Endothelial cell of umbilical vein (primary cell): ENCODE measurements around the gene PPY. TPM values are rescaled to one million over a fixed set of nuclear protein-coding genes. Genes with fewer than 3 reads are reported as not detected.

Experiments used
- BruUV-seq: library from RNA; stranded (reverse); fragments of 400-500 nt; replicated peaks from 2 replicates; lab custom pipeline; 2021; lab: Mats Ljungman, UMichigan
- CTCF ChIA-PET: fragments of 300-600, 350-600 bp; sonication (Branson Sonifier 250); formaldehyde crosslinking; loops from one replicate; lab custom pipeline; 2021; ENCODE audit warnings: antibody characterized with exemption, inconsistent platforms; lab: Charles Lee
- POLR2A ChIA-PET: fragments of 300-600, 350-600 bp; sonication (Branson Sonifier 250); formaldehyde crosslinking; loops from one replicate; lab custom pipeline; 2021; ENCODE audit warnings: antibody characterized with exemption, inconsistent platforms; lab: Charles Lee
- DNase-seq: peaks from one replicate; pipeline ENCODE4 v3.0.0-alpha.2; 2011; ENCODE audit warnings: low read depth, low spot score
- FAIRE-seq: peaks from 2 replicates; lab custom pipeline; 2011; peaks lifted over from hg19 to GRCh38; lab: Jason Lieb, UNC
- H2AFZ ChIP-seq: 2 replicates; pipeline ENCODE4 v1.6.0; 2012; ENCODE audit warnings: low read depth, low read length, control low read depth, inconsistent platforms
- H3K27ac ChIP-seq: 2 replicates; pipeline ENCODE4 v1.5.1; 2011; ENCODE audit warnings: low read depth, mild to moderate bottlenecking, control low read depth, low read length, moderate library complexity; ENCODE audit not compliant: insufficient read depth
- H3K27me3 ChIP-seq, 2 experiments: 2 replicates each; pipeline versions ENCODE4 v1.6.0 to v1.6.1; 2011; ENCODE audit warnings: low read length in 2 of 2, mixed read lengths in 1 of 2; ENCODE audit not compliant: control insufficient read depth in 2 of 2, insufficient read depth in 2 of 2
- H3K36me3 ChIP-seq, 2 experiments: 2 replicates in 1 of 2; 3 replicates in 1 of 2; pipeline ENCODE4 v1.5.1; 2011; ENCODE audit warnings: low read length in 2 of 2, mild to moderate bottlenecking in 1 of 2, moderate library complexity in 1 of 2; ENCODE audit not compliant: control insufficient read depth in 2 of 2, insufficient read depth in 2 of 2; ENCODE audit errors: extremely low read depth in 1 of 2
- H3K4me1 ChIP-seq: 3 replicates; pipeline ENCODE4 v1.5.1; 2011; ENCODE audit warnings: mild to moderate bottlenecking, low read length; ENCODE audit not compliant: control insufficient read depth, insufficient read depth; ENCODE audit errors: extremely low read depth
- H3K4me2 ChIP-seq: 2 replicates; pipeline ENCODE4 v1.6.1; 2011; ENCODE audit warnings: low read length, control low read depth, mixed read lengths; ENCODE audit not compliant: insufficient read depth
- H3K4me3 ChIP-seq, 3 experiments: fragments of 200-600 bp in 1 of 3; sonication (generic), shearing (Covaris generic) in 1 of 3; replicated peaks in 1 of 3; 2 replicates each; pipeline ENCODE4 v1.5.1; 2011 to 2016; ENCODE audit warnings: control low read depth in 3 of 3, low read length in 3 of 3, mild to moderate bottlenecking in 2 of 3, inconsistent platforms in 1 of 3, low read depth in 1 of 3, moderate library complexity in 1 of 3; ENCODE audit not compliant: insufficient read depth in 1 of 3
- H3K79me2 ChIP-seq: 2 replicates; pipeline ENCODE4 v1.6.0; 2012; ENCODE audit warnings: low read length, inconsistent platforms; ENCODE audit not compliant: control insufficient read depth, insufficient read depth
- H3K9ac ChIP-seq: replicated peaks from 2 replicates; pipeline ENCODE3; 2011; ENCODE audit warnings: low read length, control low read depth; ENCODE audit not compliant: insufficient read depth; ENCODE audit errors: extremely low read depth
- H3K9me1 ChIP-seq: replicated peaks from 3 replicates; pipeline ENCODE4 v1.6.0; 2011; ENCODE audit warnings: mild to moderate bottlenecking, low read length; ENCODE audit not compliant: control insufficient read depth, insufficient read depth; ENCODE audit errors: extremely low read depth
- H3K9me3 ChIP-seq: replicated peaks from 2 replicates; pipeline ENCODE4 v1.5.1; 2012; ENCODE audit warnings: low read length, inconsistent platforms; ENCODE audit not compliant: control insufficient read depth, insufficient read depth
- H4K20me1 ChIP-seq: replicated peaks from 2 replicates; pipeline ENCODE3; 2011; ENCODE audit warnings: mild to moderate bottlenecking, low read length; ENCODE audit not compliant: control insufficient read depth, insufficient read depth; ENCODE audit errors: extremely low read depth
- CTCF ChIP-seq, 2 donors: IDR thresholded peaks; 1 replicate in 1 of 2; 2 replicates in 1 of 2; pipeline ENCODE4 v1.5.1; 2011; ENCODE audit warnings: low read length in 2 of 2, mild to moderate bottlenecking in 2 of 2, moderate library complexity in 2 of 2, control low read depth in 1 of 2, inconsistent platforms in 1 of 2, low read depth in 1 of 2; ENCODE audit not compliant: insufficient read depth in 1 of 2; ENCODE audit errors: extremely low read depth in 1 of 2
- EZH2 ChIP-seq: IDR thresholded peaks from 2 replicates; pipeline ENCODE4 v1.6.1; 2012; ENCODE audit warnings: borderline replicate concordance, low read depth, mild to moderate bottlenecking, moderate library complexity, low read length, inconsistent platforms; ENCODE audit not compliant: severe bottlenecking
- FOS ChIP-seq: IDR thresholded peaks from 2 replicates; pipeline ENCODE4 v1.6.1; 2011; ENCODE audit warnings: mild to moderate bottlenecking, low read length, moderate library complexity, borderline replicate concordance; ENCODE audit not compliant: insufficient read depth
- GATA2 ChIP-seq: IDR thresholded peaks from 2 replicates; pipeline ENCODE4 v1.7.0; 2011; ENCODE audit warnings: low read depth, mild to moderate bottlenecking, moderate library complexity, mixed read lengths, low read length; ENCODE audit not compliant: insufficient read length, insufficient read depth
- JUN ChIP-seq: IDR thresholded peaks from 2 replicates; pipeline ENCODE4 v1.6.1; 2011; ENCODE audit warnings: borderline replicate concordance, low read depth; ENCODE audit not compliant: insufficient read length, insufficient read depth
- MAX ChIP-seq: IDR thresholded peaks from 2 replicates; pipeline ENCODE4 v1.6.1; 2011; ENCODE audit not compliant: insufficient read depth, insufficient read length
- MYC ChIP-seq: IDR thresholded peaks from one replicate; pipeline ENCODE4 v1.6.1; 2011; ENCODE audit warnings: mild to moderate bottlenecking, low read depth, low read length
- POLR2A ChIP-seq: IDR thresholded peaks from 2 replicates; pipeline ENCODE4 v1.6.1; 2012; ENCODE audit warnings: low read depth, mild to moderate bottlenecking, control low read depth, low read length
- POLR2AphosphoS5 ChIP-seq: IDR thresholded peaks from 2 replicates; pipeline ENCODE4 v1.6.1; 2012; ENCODE audit warnings: low read depth, mild to moderate bottlenecking, control low read depth, low read length, moderate library complexity; ENCODE audit not compliant: insufficient read depth
- dilution Hi-C: fragments of 300-500 bp; cut with MboI; formaldehyde crosslinking; loops from one replicate; pipeline ENCODE4 v1.15.0; 2019; ENCODE audit warnings: low sequenced_read_pairs; ENCODE audit not compliant: extremely low pct_ligation_motif_present
- intact Hi-C: fragments of 100-400 bp; cut with micrococcal nuclease; formaldehyde crosslinking; loops from one replicate; pipeline ENCODE4 v1.10.0; 2022
- polyA plus RNA-seq, 4 experiments: library from polyadenylated mRNA; depleted of rRNA in 3 of 4; stranded (reverse) in 3 of 4; unstranded in 1 of 4; fragments of >200 nt; gene quantifications; 2 replicates each; pipeline versions ENCODE4 v1.2.1 to v1.2.3, GENCODE V29; 2011 to 2012; ENCODE audit warnings: missing spikeins in 1 of 4
- total RNA-seq: library from RNA; stranded (reverse); gene quantifications from 2 replicates; pipeline ENCODE4 v1.2.3, GENCODE V29; 2021

The PPY gene
- total and polyA plus RNA-seq, 2 donors (not counting 3 experiments of a cell fraction or from before 2014, with no cell fraction given), result not detected

- DNase-seq (no peak), FAIRE-seq (no peak)
- Histone ChIP-seq H3K4me1 (peaks cover 2% of the 10 kb centered on the region), H3K27ac (no peak within 1 kb of the TSS), H2AFZ (no peak within 1 kb of the TSS), H3K36me3 (no peaks in the 10 kb centered on the region), H3K9me1 (no peaks in the 10 kb centered on the region), H3K9ac (no peak within 1 kb of the TSS), H3K4me2 (no peak within 1 kb of the TSS), H4K20me1 (no peaks in the 10 kb centered on the region), H3K27me3 (peaks cover 40 to 44% of the 10 kb centered on the region in 2 experiments), H3K9me3 (no peaks in the 10 kb centered on the region), H3K79me2 (no peaks in the 10 kb centered on the region), H3K4me3 (no peak within 1 kb of the TSS)
- TF ChIP-seq CTCF (IDR thresholded peaks at IDR 0.05; ENCODE audit: extremely low read depth in 1 of 2, insufficient read depth in 1 of 2, low read depth in 1 of 2, low read length in 2 of 2), result no peak
- TF ChIP-seq POLR2AphosphoS5, result no peak
- no peak for TF ChIP-seq JUN
- TF ChIP-seq POLR2A, result no peak
- no peak for TF ChIP-seq MYC
- no peak for TF ChIP-seq EZH2
- TF ChIP-seq GATA2, result no peak
- no peak for TF ChIP-seq MAX
- TF ChIP-seq FOS, result no peak
- intact Hi-C loops (no loop called here), dilution Hi-C loops (no loop called here)
- ChIA-PET CTCF (interaction anchor here (2.1 kb wide), 1 partner anchor 10 kb away, joined by 15 read pairs; no protein-coding TSS in a partner anchor), POLR2A (no interaction called here)
- BruUV-seq, result no TSS peak
Measured at GRCh38 chr17:43953746-43954145, 11.5 kb upstream of the PPY start, which contains the start of gene PYY. TSS of gene PYY (minus strand) at chr17:43953940. CDS start at chr17:43953483, 457 bp downstream.
